ENCODE measurements around the gene SEMA4A.
"Not testable (repeated sequence)": the region's sequence is repeated elsewhere in the genome, so short reads cannot be mapped to it uniquely, and the experiment has no call there.

Gene SEMA4A

GRCh38 chr1:156198831-156199349 is 45.5 kb downstream of the SEMA4A start:
- no peak for DNase-seq

GRCh38 chr1:156200044-156200443 is 46.7 kb downstream of the SEMA4A start:
- no peak for DNase-seq

GRCh38 chr1:156203331-156203730 is 49.9 kb downstream of the SEMA4A start:
- DNase-seq, result no peak

GRCh38 chr1:156204686-156205085 is 51.3 kb downstream of the SEMA4A start:
- DNase-seq, result no peak

GRCh38 chr1:156211243-156211642 is 57.9 kb downstream of the SEMA4A start:
- no peak for DNase-seq

- DNase-seq, result no peak
These were observed 58.7 kb downstream of the SEMA4A start for GRCh38 chr1:156212130-156212529.

GRCh38 chr1:156212833-156213643 is 59.7 kb downstream of the SEMA4A start, which contains the start of gene PMF1:
PMF1 (plus strand) TSS chr1:156213007; CDS start chr1:156213016, 9 bp downstream.
- peak; percentile 87 to 93 (median 92) for DNase-seq

GRCh38 chr1:156213644-156213966 is 60.2 kb downstream of the SEMA4A start:
- no peak for DNase-seq

GRCh38 chr1:156214024-156214748 is 60.8 kb downstream of the SEMA4A start:
- DNase-seq, result no peak

GRCh38 chr1:156216361-156217086 is 63.1 kb downstream of the SEMA4A start:
- not testable (repeated sequence) for DNase-seq

GRCh38 chr1:156217871-156218270 is 64.5 kb downstream of the SEMA4A start:
- no peak for DNase-seq

GRCh38 chr1:156220226-156220625 is 66.8 kb downstream of the SEMA4A start:
- no peak for DNase-seq

- DNase-seq, result no peak
These were observed 68.8 kb downstream of the SEMA4A start for GRCh38 chr1:156221986-156222692.

- no peak for DNase-seq
These were observed 72.3 kb downstream of the SEMA4A start for GRCh38 chr1:156225677-156226014.

- DNase-seq, result no peak
These were observed 72.7 kb downstream of the SEMA4A start for GRCh38 chr1:156226116-156226538.

GRCh38 chr1:156226782-156227181 is 73.4 kb downstream of the SEMA4A start:
- DNase-seq, result no peak

All from activated naive CD4-positive, alpha-beta T cell (primary cell).